Measurements from ENCODE around the gene SPTAN1. TPM values are rescaled to one million over a fixed set of nuclear protein-coding genes. Genes with fewer than 3 reads are reported as not detected.

Gene SPTAN1
- total and polyA plus RNA-seq, 3 donors from 2014 or later = 299 to 665 (median 653) TPM

GRCh38 chr9:128634111-128634510, 81.7 kb downstream of the SPTAN1 start:
- intact Hi-C loops (cut with DNase I; ENCODE audit: low total_unique reads) = no loop called here
- WGBS, 2 donors = 90 to 94% methylated on average over 4 to 10 of the region's 10 CpGs
- no peak overlapping the region for H3K4me3 ChIP-seq
- H3K36me3 ChIP-seq (ENCODE audit: low read depth, missing control alignments) = no peaks in the 10 kb centered on the region
- peak overlapping the region in 1 of 2 donors; percentile 80 for H3K27ac ChIP-seq
- H3K4me1 ChIP-seq = peaks cover 13% of the 10 kb centered on the region
- DNase-seq = no peak
- H3K9me3 ChIP-seq = no peaks in the 10 kb centered on the region
- no peaks in the 10 kb centered on the region for H3K27me3 ChIP-seq
- TF ChIP-seq POLR2A (IDR thresholded peaks at IDR 0.05) (no peak), CTCF (IDR thresholded peaks at IDR 0.05) (no peak)

- WGBS, 2 donors = 77 to 93% methylated on average over 20 to 25 of the region's 26 CpGs
- Histone ChIP-seq H3K9me3 (no peaks in the 10 kb centered on the region), H3K4me3 (no peak overlapping the region), H3K36me3 (ENCODE audit: low read depth, missing control alignments) (no peaks in the 10 kb centered on the region), H3K4me1 (peaks cover 13% of the 10 kb centered on the region), H3K27ac (peak overlapping the region; percentile 61 to 80), H3K27me3 (no peaks in the 10 kb centered on the region)
- TF ChIP-seq CTCF (IDR thresholded peaks at IDR 0.05) (no peak), POLR2A (IDR thresholded peaks at IDR 0.05) (no peak)
- no peak for DNase-seq
- intact Hi-C loops (cut with DNase I; ENCODE audit: low total_unique reads) = no loop called here
Measured at GRCh38 chr9:128634651-128635262, 82.4 kb downstream of the SPTAN1 start.

- 32 to 90% methylated on average over 2 to 18 of the region's 20 CpGs for WGBS, 2 donors
- H3K4me1 ChIP-seq = peaks cover 13% of the 10 kb centered on the region
- intact Hi-C loops (cut with DNase I; ENCODE audit: low total_unique reads) = no loop called here
- H3K27me3 ChIP-seq = no peaks in the 10 kb centered on the region
- H3K4me3 ChIP-seq = no peak overlapping the region
- no peak for TF ChIP-seq POLR2A (IDR thresholded peaks at IDR 0.05)
- TF ChIP-seq CTCF (IDR thresholded peaks at IDR 0.05) = peak; percentile 43 to 58 (median 44)
- no peaks in the 10 kb centered on the region for H3K9me3 ChIP-seq
- H3K27ac ChIP-seq = peak overlapping the region; percentile 61 to 80
- DNase-seq = peak; percentile 70
- no peaks in the 10 kb centered on the region for H3K36me3 ChIP-seq (ENCODE audit: low read depth, missing control alignments)
Measured at GRCh38 chr9:128635266-128636023, 83.1 kb downstream of the SPTAN1 start.

- TF ChIP-seq POLR2A (IDR thresholded peaks at IDR 0.05) (no peak), CTCF (IDR thresholded peaks at IDR 0.05) (no peak)
- no peaks in the 10 kb centered on the region for H3K36me3 ChIP-seq (ENCODE audit: low read depth, missing control alignments)
- peaks cover 13% of the 10 kb centered on the region for H3K4me1 ChIP-seq
- peak overlapping the region; percentile 61 to 80 for H3K27ac ChIP-seq
- intact Hi-C loops (cut with DNase I; ENCODE audit: low total_unique reads) = no loop called here
- H3K9me3 ChIP-seq = no peaks in the 10 kb centered on the region
- 77 to 89% methylated on average over 5 to 16 of the region's 16 CpGs for WGBS, 2 donors
- DNase-seq = peak; percentile 43
- H3K27me3 ChIP-seq = no peaks in the 10 kb centered on the region
- H3K4me3 ChIP-seq = no peak overlapping the region
Measured at GRCh38 chr9:128636024-128636390, 83.6 kb downstream of the SPTAN1 start.

Data from testis (tissue), 3 donors.